ENCODE measurements around the gene CCT8. TPM values are rescaled to one million over a fixed set of nuclear protein-coding genes. Genes with fewer than 3 reads are reported as not detected.

The CCT8 gene
- total and polyA plus RNA-seq, 8 donors, result 57.8 to 92.3 (median 63.1) TPM

- Histone ChIP-seq H3K9me3 (no peaks in the 10 kb centered on the region), H3K4me3 (no peak overlapping the region), H3K36me3 (peaks cover 0 to 5% (median 0%) of the 10 kb centered on the region in 3 donors), H3K27me3 (no peaks in the 10 kb centered on the region), H3K27ac (no peak overlapping the region), H3K4me1 (peaks cover 0 to 6% (median 0%) of the 10 kb centered on the region in 3 donors)
- WGBS, 2 donors, result 74 to 87% methylated on average over 8 of the region's 8 CpGs
- intact Hi-C loops (cut with DNase I), result loop anchor here in 2 of 3 donors (10.0 kb wide), 1 partner anchor 278 kb away; no protein-coding TSS in a partner anchor
- ATAC-seq, result peak in 1 of 4 donors; percentile 33
- no peak for DNase-seq
- no peak for FAIRE-seq
- no peak for TF ChIP-seq CTCF (IDR thresholded peaks at IDR 0.05)
Measured at GRCh38 chr21:29096218-29097015, 23.0 kb upstream of the CCT8 start.

- H3K9me3 ChIP-seq, result no peaks in the 10 kb centered on the region
- DNase-seq, result no peak
- H3K4me3 ChIP-seq, result no peak overlapping the region
- no peak overlapping the region for H3K27ac ChIP-seq
- H3K36me3 ChIP-seq, result peaks cover 0 to 5% (median 0%) of the 10 kb centered on the region in 3 donors
- ATAC-seq, result peak in 2 of 4 donors; percentile 31 to 48
- FAIRE-seq, result no peak
- 64 to 73% methylated on average over 9 of the region's 9 CpGs for WGBS, 2 donors
- peaks cover 0 to 6% (median 0%) of the 10 kb centered on the region in 3 donors for H3K4me1 ChIP-seq
- intact Hi-C loops (cut with DNase I), result loop anchor here in 2 of 3 donors (10.0 kb wide), 1 partner anchor 282 kb away; no protein-coding TSS in a partner anchor
- no peak for TF ChIP-seq CTCF (IDR thresholded peaks at IDR 0.05)
- no peaks in the 10 kb centered on the region for H3K27me3 ChIP-seq
Measured at GRCh38 chr21:29092102-29092959, 18.9 kb upstream of the CCT8 start.

GRCh38 chr21:29091033-29091432 is 17.6 kb upstream of the CCT8 start:
- Histone ChIP-seq H3K27ac (no peak overlapping the region), H3K36me3 (peaks cover 0 to 5% (median 0%) of the 10 kb centered on the region in 3 donors), H3K4me1 (peaks cover 0 to 4% (median 0%) of the 10 kb centered on the region in 3 donors), H3K9me3 (no peaks in the 10 kb centered on the region), H3K27me3 (no peaks in the 10 kb centered on the region), H3K4me3 (no peak overlapping the region)
- intact Hi-C loops (cut with DNase I), result loop anchor here in 2 of 3 donors (10.0 kb wide), 1 partner anchor 284 kb away; no protein-coding TSS in a partner anchor
- no peak for TF ChIP-seq CTCF (IDR thresholded peaks at IDR 0.05)
- FAIRE-seq (no peak), DNase-seq (no peak), ATAC-seq (peak in 1 of 4 donors; percentile 12)
- 59 to 68% methylated on average over 1 of the region's 1 CpG for WGBS, 2 donors

GRCh38 chr21:29085106-29085752 is 11.8 kb upstream of the CCT8 start:
- H3K4me1 ChIP-seq, result no peaks in the 10 kb centered on the region
- no peak for DNase-seq
- WGBS, 2 donors, result 80 to 83% methylated on average over 8 of the region's 8 CpGs
- no peak for ATAC-seq
- H3K4me3 ChIP-seq, result no peak overlapping the region
- no peak overlapping the region for H3K27ac ChIP-seq
- FAIRE-seq, result no peak
- no peaks in the 10 kb centered on the region for H3K36me3 ChIP-seq
- no peak for TF ChIP-seq CTCF (IDR thresholded peaks at IDR 0.05)
- H3K27me3 ChIP-seq, result no peaks in the 10 kb centered on the region
- H3K9me3 ChIP-seq, result no peaks in the 10 kb centered on the region
- intact Hi-C loops (cut with DNase I), result no loop called here

Measured in pancreas (tissue), 10 donors.